Measurements from ENCODE around the gene C19orf73.

C19orf73 gene

DNA sequence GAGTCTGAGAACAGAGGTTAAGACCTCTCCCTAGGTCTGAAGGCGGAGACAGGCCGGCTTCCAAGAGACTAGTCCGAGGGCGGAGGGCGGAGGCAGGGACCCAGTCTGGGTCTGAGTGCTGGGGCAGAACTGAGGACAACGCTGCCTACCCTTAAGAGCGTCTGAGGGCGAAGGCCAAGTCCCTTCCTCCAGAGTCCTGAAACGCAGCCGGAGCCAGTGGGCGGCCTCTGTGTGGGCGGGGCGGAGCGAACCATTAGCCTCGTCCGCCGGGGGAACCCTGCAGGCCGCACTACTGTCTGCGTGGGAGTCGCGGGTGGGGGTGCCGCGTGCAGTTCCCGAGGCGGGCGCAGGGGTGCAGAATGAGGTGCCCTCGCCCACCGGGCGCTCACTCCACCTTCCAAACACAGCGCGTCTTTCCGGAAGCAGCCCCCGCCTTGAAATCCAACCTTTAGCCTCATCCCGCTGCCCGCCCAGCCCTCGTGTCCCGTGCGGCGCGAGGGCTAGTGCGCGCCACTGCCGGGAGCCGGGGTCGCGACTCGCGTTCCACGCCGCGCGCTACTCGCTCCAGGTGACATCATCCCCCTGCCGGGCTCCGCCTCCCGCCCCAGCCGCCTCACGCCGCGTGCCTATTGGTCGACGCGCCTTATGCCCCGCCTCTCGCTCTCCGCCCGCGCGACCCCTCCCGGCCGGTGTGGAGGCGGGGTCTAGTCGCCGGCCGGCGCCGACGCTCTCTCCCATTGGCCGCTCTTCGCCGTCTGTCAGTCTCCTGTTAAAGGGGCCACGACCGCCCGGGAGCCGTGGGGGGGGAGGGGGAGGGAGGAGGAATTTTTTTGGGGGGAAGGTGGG is at the start of gene C19orf73:
Gene C19orf73, minus strand, starts transcription at position 579 of the 846 bp plus-strand sequence. Its CDS starts 121 bp downstream, at position 458.
- DNase-seq: peak; percentile 94 to 98

DNA sequence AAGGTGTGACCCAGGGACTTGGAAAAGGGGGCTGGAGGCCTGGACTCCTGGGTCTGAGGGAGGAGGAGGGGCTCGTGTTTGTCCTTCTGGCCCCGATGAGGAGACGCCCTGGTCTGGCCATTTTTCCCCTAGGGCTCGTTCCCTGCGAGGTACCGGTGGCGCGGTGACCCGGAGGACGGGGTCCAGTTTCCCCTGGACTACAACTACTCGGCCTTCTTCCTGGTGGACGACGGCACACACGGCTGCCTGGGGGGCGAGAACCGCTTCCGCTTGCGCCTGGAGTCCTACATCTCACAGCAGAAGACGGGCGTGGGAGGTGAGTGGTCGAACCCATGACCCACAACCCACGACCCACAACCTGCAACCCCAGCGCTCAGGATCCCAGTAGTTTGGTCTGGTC is 49.5 kb upstream of the C19orf73 start:
- DNase-seq: no peak

DNA sequence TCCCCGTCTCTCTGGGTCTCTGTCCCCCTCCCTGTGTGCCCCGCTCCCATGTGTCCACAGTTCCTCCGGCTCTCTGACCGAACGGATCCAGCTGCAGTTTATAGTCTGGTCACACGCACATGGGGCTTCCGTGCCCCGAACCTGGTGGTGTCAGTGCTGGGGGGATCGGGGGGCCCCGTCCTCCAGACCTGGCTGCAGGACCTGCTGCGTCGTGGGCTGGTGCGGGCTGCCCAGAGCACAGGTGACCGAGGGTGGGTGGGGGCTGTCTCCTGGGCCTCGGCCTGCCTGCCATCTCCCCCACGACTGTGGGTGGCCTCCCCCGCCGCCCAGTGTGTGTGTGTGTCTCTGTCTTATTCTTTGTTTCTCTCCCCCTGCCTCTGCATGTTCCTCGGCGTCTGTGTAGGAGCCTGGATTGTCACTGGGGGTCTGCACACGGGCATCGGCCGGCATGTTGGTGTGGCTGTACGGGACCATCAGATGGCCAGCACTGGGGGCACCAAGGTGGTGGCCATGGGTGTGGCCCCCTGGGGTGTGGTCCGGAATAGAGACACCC is 49.0 kb upstream of the C19orf73 start:
- no peak for DNase-seq

DNA sequence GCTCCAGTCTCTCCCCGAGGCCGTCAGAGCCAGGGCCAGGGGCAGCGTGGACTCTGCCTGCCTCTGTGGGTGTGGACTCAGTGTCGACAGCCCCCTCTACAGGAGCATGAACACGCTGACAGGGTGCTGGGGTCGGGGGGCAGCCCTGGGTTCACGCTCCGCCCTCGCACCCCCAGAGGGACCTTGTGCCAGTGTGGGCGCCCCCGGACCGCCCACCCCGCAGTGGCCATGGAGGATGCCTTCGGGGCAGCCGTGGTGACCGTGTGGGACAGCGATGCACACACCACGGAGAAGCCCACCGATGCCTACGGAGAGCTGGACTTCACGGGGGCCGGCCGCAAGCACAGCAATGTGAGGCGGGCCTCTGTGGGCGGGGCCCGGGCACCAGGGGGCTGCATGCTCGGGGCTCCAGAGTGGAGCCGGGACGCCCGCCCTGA is 46.9 kb upstream of the C19orf73 start:
- no peak for DNase-seq

DNA sequence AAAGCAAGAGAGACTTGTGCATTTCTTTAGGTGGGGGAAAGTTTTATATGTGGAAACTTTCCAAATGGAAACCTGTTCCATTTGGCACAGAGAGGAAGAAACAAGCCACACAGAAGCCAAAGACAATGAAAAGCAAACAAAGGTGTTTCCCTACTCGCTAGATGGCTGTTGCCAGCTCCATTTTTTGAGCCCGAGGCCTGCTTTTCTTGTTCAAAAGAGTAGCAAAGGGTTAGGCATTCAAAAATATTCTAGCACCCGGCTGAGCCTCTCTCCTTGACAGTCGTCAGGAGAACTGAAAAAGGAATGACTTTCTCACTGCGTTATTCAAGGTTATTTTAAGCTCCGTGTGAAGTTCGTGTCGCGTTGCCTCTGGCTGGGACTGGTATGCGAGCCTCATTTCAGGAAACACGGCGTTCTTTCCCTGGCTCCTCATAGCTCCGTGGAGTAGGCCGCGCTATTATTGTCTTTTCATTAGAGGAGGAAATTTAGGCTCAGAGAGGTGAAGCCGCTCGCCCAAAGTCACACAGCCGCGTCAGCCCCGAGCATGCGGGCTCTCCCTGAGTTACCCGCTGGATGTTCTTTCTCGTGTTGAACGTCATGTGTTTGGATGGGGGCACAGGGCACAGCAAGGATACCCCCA is 46.3 kb upstream of the C19orf73 start:
- no peak for DNase-seq

DNA sequence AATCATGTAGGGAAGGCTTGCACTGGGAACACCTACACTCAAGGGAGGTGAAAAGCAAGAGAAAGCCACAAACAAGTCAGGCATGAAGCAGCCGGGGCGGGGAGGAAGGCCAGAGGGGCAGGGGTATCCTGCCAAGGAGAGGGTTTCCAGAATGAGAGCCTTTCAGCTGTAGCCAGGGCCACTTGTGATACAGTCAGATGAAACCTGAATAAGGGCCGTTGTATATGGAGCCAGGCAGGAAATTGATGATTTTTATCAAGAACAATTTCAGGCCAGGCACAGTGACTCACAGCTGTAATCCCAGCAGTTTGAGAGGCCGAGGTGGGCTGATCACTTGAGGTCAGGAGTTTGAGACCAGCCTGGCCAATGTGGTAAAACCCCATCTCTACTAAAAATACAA is 43.0 kb upstream of the C19orf73 start:
- DNase-seq: no peak

DNA sequence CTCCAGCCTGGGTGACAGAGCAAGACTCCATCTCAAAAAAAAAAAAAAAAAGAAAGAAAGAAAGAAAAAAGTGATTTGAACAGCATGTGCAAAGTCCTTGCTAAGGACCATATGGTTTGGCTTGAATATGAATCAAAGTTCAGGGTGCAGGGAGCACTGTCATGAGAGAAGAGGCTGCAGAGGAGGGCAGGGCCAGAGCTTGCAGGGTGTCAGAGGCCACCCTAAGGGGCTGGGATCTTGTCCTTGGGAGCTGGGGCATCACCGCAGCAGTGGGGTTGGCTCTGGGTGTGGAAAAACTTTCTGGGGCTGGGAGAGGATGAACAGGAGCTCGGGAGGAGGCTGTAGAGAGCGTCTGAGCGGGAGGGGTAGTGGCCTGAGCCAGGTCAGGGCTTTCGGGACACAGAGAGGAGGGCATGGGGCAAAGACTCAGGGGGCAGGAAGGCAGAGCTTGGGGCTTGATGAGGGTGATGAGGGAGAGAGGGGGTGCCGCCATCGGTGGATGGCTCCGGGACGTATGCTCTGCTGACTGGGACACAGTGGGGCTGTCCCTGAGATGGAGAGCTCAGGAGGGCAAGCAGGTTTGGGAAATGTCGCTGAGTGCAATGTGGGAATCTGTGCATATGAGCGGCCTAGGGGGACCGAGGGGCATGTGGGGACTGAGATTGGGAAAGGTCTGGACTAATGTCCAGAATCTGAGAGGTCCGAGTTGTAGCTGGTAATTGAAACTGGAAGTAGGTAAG is 41.7 kb upstream of the C19orf73 start:
- no peak for DNase-seq

- DNase-seq: peak; percentile 46 to 82
These were observed 38.7 kb upstream of the C19orf73 start, which contains the start of gene TRPM4 for GRCh38 chr19:49157445-49158224. Gene TRPM4, plus strand, starts transcription at chr19:49157792. Its CDS starts 75 bp downstream, at chr19:49157867.

GRCh38 chr19:49155820-49156346 is 36.9 kb upstream of the C19orf73 start:
- no peak for DNase-seq

DNA sequence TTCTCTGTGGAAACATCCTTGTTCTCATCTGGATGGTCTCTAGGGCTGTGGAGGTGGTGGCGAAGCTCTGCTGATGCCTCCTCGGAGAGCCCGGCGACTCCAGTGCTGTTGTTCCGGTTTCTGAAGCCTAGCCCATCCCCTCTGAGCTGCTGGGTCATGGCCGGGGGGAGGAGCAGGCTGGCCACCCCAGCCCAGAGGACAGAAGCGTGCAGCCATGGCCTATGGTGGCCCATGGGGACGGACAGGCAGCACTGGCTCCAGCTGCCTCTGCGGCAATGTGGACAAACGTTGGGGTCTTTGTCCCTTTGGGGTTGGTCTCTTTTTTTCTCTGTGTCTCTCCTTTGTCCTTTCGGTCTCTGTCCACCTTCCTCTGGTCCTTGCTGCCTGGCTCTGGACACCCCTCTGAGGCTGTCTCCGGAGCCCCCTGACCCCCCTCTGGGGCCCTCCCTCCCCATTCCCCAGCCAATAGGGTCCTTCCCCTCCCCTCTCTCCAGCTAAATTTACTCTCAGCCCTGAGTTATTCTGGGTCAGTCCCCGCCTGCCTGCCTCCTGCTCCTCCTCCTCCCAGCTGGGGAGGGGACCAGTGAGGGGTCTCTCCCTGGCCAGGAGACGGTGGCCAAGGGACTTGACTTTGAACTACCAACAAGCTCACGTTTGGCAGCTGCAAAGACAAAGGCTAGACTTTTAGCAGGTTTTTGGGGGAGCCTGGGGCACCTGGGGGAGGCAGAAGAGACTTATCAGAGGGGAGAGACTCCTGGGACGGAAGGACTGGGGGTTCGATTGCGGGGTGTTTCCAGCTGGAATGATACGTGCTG is 36.3 kb upstream of the C19orf73 start, which contains the start of gene HRC:
Gene HRC, minus strand, starts transcription at position 392 of the 815 bp plus-strand sequence. Its CDS starts 159 bp downstream, at position 233.
- DNase-seq: no peak

GRCh38 chr19:49154279-49154678 is 35.3 kb upstream of the C19orf73 start:
- DNase-seq: no peak

- no peak for DNase-seq
These were observed 34.3 kb upstream of the C19orf73 start for GRCh38 chr19:49153167-49153809.

DNA sequence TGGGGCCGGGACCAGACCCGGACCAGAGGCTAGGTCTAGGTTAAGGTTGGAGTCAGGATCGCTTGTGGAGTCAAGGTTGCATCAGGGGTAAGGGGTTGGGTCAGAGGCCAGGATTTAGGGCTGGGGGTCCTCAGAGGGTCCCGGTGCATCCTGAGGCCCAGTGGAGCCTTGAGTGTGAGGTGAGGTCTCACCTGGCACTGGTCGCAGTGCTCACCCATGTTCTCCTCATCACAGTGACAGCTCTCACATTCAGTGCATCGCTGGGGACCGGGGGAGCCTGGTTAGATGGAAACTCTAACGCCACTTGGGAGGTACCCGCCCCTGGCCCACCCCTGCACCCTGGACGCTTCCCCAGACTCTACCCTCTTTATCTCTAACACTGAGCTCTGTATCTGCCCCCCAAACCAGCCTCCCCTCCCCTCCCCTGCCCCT is 33.2 kb upstream of the C19orf73 start:
- DNase-seq: no peak

GRCh38 chr19:49151267-49152118 is 32.5 kb upstream of the C19orf73 start:
- peak; percentile 42 to 82 for DNase-seq

DNA sequence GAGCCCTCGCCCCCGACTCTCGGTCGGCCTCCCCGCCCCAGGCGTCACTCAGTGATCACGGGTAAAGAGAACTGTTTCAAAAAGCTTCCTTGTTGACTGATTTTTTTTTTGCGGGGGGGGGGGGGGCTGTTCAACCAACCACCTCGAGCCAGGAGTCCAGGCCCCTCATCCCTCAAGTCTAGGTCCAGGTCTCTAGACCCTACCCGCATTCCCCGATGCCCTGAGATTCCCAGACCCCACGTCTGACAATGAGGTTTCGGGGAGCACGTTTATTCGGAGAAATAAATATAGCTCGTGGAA is 32.0 kb upstream of the C19orf73 start:
- no peak for DNase-seq

DNA sequence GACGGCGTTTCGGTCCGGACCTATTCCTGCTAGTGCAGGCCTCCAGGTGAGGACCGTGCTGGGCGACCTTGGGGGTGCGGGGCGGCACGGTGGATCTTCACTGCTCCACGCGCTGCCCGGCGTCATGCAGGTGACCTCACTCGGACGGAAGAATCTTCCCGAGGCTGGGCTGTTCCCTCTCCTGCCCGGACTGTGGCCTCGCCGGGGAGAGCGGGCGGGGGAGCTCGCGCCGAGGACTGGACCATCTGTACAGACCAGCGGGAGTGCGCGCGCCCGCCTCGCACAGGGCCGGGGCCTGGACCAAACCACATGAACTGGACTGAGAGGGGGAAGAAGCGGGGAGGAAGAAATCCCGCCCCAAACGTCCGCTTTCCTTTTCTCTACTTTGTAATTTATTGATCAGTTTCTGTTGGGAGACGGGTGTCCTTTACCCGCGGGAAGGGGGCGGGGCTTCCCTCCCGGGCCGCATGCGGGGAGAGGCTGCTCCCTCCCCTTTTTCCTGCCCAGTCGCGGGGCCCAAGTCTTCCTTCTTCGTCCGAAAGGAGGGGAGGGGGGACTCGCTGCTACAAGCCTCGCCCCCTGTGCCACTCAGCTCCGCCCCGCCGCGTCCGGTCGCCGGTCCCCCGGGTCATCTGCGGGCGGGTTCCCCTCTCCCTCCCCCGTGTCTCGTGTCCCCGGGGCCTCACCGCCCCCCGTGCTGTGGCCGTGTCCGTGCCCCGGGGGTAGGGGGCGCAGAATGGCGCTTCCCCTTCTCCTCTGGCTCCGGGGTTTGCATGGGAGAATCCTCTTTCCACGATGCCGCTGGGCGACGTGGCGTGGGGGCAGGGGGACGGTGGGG is 31.4 kb upstream of the C19orf73 start:
- peak; percentile 86 to 95 for DNase-seq

DNA sequence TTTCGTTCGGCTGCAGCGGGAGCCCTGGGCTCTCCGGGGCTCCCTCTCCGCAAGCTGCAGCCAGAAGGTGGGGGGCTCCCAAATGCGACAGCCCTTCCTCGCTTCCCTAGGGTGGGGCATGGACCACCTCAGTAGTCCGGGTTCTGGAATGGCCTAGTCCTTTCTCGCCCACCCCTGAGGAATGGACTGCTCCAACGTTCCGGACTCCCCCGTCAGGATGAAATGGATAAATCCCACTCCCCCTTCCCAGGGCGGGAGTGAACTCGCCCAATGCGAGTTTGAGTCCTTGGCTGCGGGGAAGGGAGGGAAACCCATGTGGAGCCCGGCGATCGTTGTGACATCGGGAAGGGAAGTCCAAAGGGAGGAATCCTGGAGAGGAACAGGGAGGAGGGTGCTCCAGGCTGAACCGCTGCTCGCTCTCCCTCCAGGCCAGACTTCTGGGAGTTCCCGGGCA is 30.7 kb upstream of the C19orf73 start:
- peak; percentile 90 to 91 for DNase-seq
